ENCODE measurements around the gene PDIK1L.

- TF ChIP-seq EZH2 (IDR thresholded peaks at IDR 0.05; ENCODE audit: low read depth, low read length, severe bottlenecking) (no peak), RFX5 (IDR thresholded peaks at IDR 0.05; ENCODE audit: borderline replicate concordance, low read depth, low read length) (no peak)
These were observed 33.7 kb downstream of the PDIK1L start for GRCh38 chr1:26145041-26145959.
